ENCODE measurements around the gene HSPA9. TPM values are rescaled to one million over a fixed set of nuclear protein-coding genes. Genes with fewer than 3 reads are reported as not detected.
A peak's percentile ranks its signal among the peaks of the same experiment; 100 is the strongest.

Gene HSPA9
- total and polyA plus RNA-seq, 3 experiments from 2014 or later = 171 to 498 (median 468) TPM

DNA sequence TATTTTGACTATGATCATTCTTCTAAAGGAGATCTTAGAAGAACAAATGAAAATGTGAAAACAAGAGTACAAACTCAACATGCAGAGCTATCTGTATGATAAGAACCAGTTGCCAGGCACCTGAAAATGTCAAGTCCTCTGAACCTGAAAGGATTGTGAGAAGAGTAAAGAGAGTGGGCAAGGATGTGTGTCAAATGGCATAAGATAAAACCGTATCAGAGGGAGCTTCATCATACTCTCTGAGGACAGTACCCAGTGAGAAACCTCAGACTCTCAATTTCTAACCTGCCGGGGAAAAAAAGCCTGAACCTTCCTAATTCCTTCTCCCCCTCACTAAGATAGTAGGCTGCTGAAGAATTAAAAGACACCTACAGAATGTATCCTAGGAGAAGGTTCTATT is 39.0 kb downstream of the HSPA9 start:
- H3K9me3 ChIP-seq (ENCODE audit: low read length) = no peaks in the 10 kb centered on the region
- ChIA-PET CTCF (interaction anchor here (1.5 kb wide), 1 partner anchor 33 kb away, joined by 3 read pairs; no protein-coding TSS in a partner anchor), POLR2A (no interaction called here)
- H3K27me3 Mint-ChIP-seq = no peaks in the 10 kb centered on the region
- no peaks in the 10 kb centered on the region for H3K9me3 Mint-ChIP-seq
- H3K36me3 ChIP-seq (ENCODE audit: insufficient read depth, low read length) = peaks cover 4% of the 10 kb centered on the region
- peaks cover 0 to 57% (median 4%) of the 10 kb centered on the region in 3 donors for H3K36me3 Mint-ChIP-seq
- peaks cover 38% of the 10 kb centered on the region for H3K4me1 ChIP-seq (ENCODE audit: insufficient read depth, low read length)
- peaks cover 68 to 87% (median 81%) of the 10 kb centered on the region in 3 donors for H3K4me1 Mint-ChIP-seq
- H3K4me3 Mint-ChIP-seq = peak overlapping the region in 1 of 7 donors; percentile 44
- no peak overlapping the region for H3K27ac ChIP-seq (ENCODE audit: low read depth, low read length)
- no peaks in the 10 kb centered on the region for H3K27me3 ChIP-seq (ENCODE audit: insufficient read depth, low read length, poor library complexity, severe bottlenecking)
- DNase-seq = no peak
- H3K4me3 ChIP-seq (ENCODE audit: low read length) = no peak overlapping the region
- peak overlapping the region in 7 of 8 donors; percentile 13 to 74 (median 55) for H3K27ac Mint-ChIP-seq

DNA sequence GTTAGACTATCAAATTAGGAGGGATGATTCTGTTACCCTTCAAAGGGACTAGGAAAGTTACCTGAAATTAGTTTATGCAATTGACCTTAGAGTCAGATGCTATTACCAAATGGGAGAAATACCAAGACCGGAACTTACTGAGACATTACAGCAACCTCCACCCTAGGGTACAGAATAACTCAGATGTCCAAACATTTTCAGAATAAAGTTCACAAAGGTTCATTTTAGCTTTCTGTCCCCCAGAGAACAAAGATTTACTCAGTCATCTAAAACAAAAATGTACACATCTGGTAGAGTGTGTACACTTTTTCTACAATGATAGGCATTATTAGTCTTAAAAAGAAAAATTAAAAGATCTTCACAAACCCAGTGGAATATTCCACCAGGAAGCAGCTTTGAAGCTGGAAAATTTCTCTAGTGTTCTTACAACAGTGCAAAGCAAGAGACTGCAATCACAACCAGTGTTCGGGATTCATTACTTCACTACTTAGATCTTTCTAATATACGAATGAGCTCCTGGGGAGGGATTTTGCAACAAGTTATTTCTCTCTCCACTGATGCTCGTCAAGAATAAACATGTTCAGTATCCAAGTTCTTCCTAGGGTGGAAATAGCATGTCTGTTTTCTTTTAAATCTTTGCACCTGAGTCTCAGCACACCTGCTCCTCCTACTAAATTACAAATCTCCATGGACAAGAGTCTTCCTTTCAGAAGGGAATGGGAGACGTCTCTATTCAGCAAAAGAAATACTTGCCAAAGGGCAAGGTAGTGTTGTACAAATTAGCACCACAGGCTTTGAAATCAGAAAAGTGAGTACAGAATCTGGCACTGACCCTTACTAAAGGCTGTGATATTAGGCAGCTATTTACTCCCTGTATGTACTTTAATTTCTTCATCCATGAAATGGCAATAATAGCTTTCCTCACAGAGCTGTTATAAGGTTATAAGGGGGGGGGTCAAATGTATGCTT is 40.9 kb downstream of the HSPA9 start:
- H3K4me1 ChIP-seq (ENCODE audit: insufficient read depth, low read length) = peaks cover 21% of the 10 kb centered on the region
- no peak for DNase-seq
- H3K27me3 ChIP-seq (ENCODE audit: insufficient read depth, low read length, poor library complexity, severe bottlenecking) = no peaks in the 10 kb centered on the region
- H3K4me3 ChIP-seq (ENCODE audit: low read length) = no peak overlapping the region
- no peaks in the 10 kb centered on the region for H3K9me3 Mint-ChIP-seq
- H3K9me3 ChIP-seq (ENCODE audit: low read length) = no peaks in the 10 kb centered on the region
- H3K27ac Mint-ChIP-seq = peak overlapping the region in 1 of 8 donors; percentile 3
- ChIA-PET POLR2A (interaction anchor here (0.6 to 0.7 kb wide), 2 partner anchors 1233 to 1938 kb away, joined by 3 to 7 read pairs; no protein-coding TSS in a partner anchor), CTCF (no interaction called here)
- peaks cover 4% of the 10 kb centered on the region for H3K36me3 ChIP-seq (ENCODE audit: insufficient read depth, low read length)
- H3K4me1 Mint-ChIP-seq = peaks cover 64 to 83% (median 78%) of the 10 kb centered on the region in 3 donors
- H3K36me3 Mint-ChIP-seq = peaks cover 0 to 55% (median 7%) of the 10 kb centered on the region in 3 donors
- no peaks in the 10 kb centered on the region for H3K27me3 Mint-ChIP-seq
- no peak overlapping the region for H3K4me3 Mint-ChIP-seq
- H3K27ac ChIP-seq (ENCODE audit: low read depth, low read length) = no peak overlapping the region

DNA sequence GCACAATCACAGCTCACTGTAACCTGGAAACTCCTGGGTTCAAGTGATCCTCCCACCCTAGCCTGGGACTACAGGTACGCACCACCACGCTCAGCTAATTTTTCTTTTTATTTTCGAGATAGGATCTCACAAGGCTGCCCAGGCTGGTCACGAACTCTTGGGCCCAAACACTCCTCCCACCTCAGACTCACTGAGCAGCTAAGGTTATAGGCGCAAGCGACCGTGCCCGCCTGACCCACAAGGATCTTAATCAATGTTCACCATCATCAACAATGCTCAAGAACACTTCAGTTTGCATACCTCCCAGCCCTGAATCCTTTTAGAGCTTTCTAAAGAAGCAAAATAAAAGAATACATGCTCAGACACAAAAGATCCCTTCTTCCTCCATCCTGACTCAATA is 45.4 kb downstream of the HSPA9 start:
- ChIA-PET POLR2A (no interaction called here), CTCF (interaction anchor here (1.9 kb wide), 1 partner anchor 65 kb away, joined by 6 read pairs; the partner anchor contains the start of gene EGR1)
- H3K9me3 Mint-ChIP-seq = no peaks in the 10 kb centered on the region
- no peak overlapping the region for H3K27ac ChIP-seq (ENCODE audit: low read depth, low read length)
- H3K27ac Mint-ChIP-seq = peak overlapping the region in 3 of 8 donors; percentile 25 to 33 (median 27)
- no peaks in the 10 kb centered on the region for H3K27me3 Mint-ChIP-seq
- peaks cover 5% of the 10 kb centered on the region for H3K4me1 ChIP-seq (ENCODE audit: insufficient read depth, low read length)
- H3K9me3 ChIP-seq (ENCODE audit: low read length) = no peaks in the 10 kb centered on the region
- peaks cover 51 to 76% (median 73%) of the 10 kb centered on the region in 3 donors for H3K4me1 Mint-ChIP-seq
- no peak overlapping the region for H3K4me3 ChIP-seq (ENCODE audit: low read length)
- no peak overlapping the region for H3K4me3 Mint-ChIP-seq
- no peaks in the 10 kb centered on the region for H3K27me3 ChIP-seq (ENCODE audit: insufficient read depth, low read length, poor library complexity, severe bottlenecking)
- H3K36me3 Mint-ChIP-seq = peaks cover 0 to 58% (median 10%) of the 10 kb centered on the region in 3 donors
- no peaks in the 10 kb centered on the region for H3K36me3 ChIP-seq (ENCODE audit: insufficient read depth, low read length)
- no peak for DNase-seq

DNA sequence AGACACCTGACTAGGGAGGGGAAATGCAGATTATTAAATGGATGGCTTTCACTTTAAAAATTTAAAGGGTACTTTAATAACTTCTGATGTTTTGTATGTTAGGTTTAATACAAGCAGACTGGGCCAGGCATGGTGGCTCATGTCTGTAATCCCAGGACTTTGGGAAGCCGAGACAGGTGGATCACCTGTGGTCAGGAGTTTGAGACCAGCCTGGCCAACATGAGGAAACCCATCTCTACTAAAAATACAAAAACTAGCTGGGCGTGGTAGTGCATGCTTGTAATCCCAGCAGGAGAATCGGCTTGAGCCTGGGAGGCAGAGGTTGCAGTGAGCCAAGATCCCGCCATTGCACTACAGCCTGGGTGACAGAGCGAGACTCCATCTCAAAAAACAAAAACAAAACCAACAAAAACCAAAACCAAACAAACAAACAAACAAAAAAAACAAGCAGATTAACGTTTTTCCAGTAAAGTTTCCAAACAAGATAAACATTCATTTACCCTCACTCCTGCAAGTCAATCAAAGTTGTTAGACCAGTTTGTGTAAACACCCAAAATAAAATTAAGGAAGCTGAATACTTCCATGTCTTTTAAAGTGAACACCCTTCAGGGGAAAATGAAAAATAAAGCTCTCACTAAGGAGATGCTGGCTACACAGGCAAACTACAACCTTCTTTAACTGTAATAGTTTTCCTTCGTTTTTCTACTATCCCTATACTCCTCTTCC is 46.3 kb downstream of the HSPA9 start:
- Mint-ChIP-seq H3K4me1 (peaks cover 44 to 69% (median 64%) of the 10 kb centered on the region in 3 donors), H3K36me3 (peaks cover 0 to 51% (median 10%) of the 10 kb centered on the region in 3 donors), H3K4me3 (peak overlapping the region in 1 of 7 donors; percentile 12), H3K27ac (peak overlapping the region in 1 of 8 donors; percentile 29), H3K27me3 (no peaks in the 10 kb centered on the region), H3K9me3 (no peaks in the 10 kb centered on the region)
- H3K27me3 ChIP-seq (ENCODE audit: insufficient read depth, low read length, poor library complexity, severe bottlenecking) = no peaks in the 10 kb centered on the region
- ChIA-PET CTCF (interaction anchor here (1.9 kb wide), 1 partner anchor 64 kb away, joined by 6 read pairs; the partner anchor contains the start of gene EGR1), POLR2A (no interaction called here)
- H3K36me3 ChIP-seq (ENCODE audit: insufficient read depth, low read length) = no peaks in the 10 kb centered on the region
- no peak overlapping the region for H3K27ac ChIP-seq (ENCODE audit: low read depth, low read length)
- DNase-seq = no peak
- no peaks in the 10 kb centered on the region for H3K9me3 ChIP-seq (ENCODE audit: low read length)
- H3K4me3 ChIP-seq (ENCODE audit: low read length) = no peak overlapping the region
- H3K4me1 ChIP-seq (ENCODE audit: insufficient read depth, low read length) = peaks cover 5% of the 10 kb centered on the region

DNA sequence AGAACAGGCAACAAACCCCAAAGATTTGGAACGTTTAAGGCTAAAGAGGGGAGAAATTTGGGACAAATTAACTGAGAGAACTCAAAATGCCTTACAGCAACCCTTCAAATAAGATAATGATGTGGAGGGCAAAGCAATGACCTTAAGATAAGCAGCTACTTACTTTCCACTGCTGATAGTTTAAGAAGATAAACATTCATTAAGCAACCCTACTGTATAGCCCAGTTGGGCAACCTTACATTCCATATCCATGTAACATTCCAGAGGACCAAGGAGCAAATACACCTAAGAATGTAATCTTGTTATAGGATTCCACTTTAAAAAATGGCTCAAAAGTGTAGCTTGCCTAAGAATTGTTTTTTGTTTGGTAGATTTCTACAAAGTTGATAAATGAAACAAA is 47.0 kb downstream of the HSPA9 start:
- Mint-ChIP-seq H3K4me3 (no peak overlapping the region), H3K36me3 (peaks cover 0 to 49% (median 11%) of the 10 kb centered on the region in 3 donors), H3K9me3 (no peaks in the 10 kb centered on the region), H3K27me3 (no peaks in the 10 kb centered on the region), H3K27ac (no peak overlapping the region), H3K4me1 (peaks cover 39 to 66% (median 62%) of the 10 kb centered on the region in 3 donors)
- Histone ChIP-seq H3K27me3 (ENCODE audit: insufficient read depth, low read length, poor library complexity, severe bottlenecking) (no peaks in the 10 kb centered on the region), H3K27ac (ENCODE audit: low read depth, low read length) (no peak overlapping the region), H3K4me1 (ENCODE audit: insufficient read depth, low read length) (peaks cover 5% of the 10 kb centered on the region), H3K4me3 (ENCODE audit: low read length) (no peak overlapping the region), H3K36me3 (ENCODE audit: insufficient read depth, low read length) (no peaks in the 10 kb centered on the region), H3K9me3 (ENCODE audit: low read length) (no peaks in the 10 kb centered on the region)
- ChIA-PET POLR2A (no interaction called here), CTCF (no interaction called here)
- DNase-seq = no peak

DNA sequence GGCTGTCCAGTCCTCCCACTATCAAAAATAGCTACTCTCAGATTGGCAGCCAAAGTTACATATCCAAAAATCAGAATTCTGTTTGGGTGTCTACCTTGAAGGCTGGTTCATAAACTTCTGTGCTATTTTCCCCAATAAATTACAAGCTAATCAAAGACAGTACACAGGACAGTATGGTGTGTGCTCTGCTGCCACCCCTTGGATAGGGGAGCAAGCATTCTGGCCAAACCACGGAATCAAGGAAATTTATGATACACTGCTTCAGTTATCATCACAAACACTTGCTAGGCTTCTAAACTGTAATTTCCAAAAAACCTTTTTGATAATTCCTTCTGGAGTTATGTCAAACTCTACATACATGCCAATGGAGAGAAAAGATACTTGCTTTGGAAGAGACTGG is 48.0 kb downstream of the HSPA9 start:
- ChIA-PET POLR2A (interaction anchor here (0.5 kb wide), 1 partner anchor 1580 kb away, joined by 3 read pairs; no protein-coding TSS in a partner anchor), CTCF (no interaction called here)
- H3K27ac ChIP-seq (ENCODE audit: low read depth, low read length) = no peak overlapping the region
- peaks cover 41 to 62% (median 62%) of the 10 kb centered on the region in 3 donors for H3K4me1 Mint-ChIP-seq
- H3K27ac Mint-ChIP-seq = peak overlapping the region in 3 of 8 donors; percentile 48 to 63 (median 51)
- no peaks in the 10 kb centered on the region for H3K27me3 Mint-ChIP-seq
- no peak overlapping the region for H3K4me3 Mint-ChIP-seq
- peaks cover 0 to 42% (median 11%) of the 10 kb centered on the region in 3 donors for H3K36me3 Mint-ChIP-seq
- no peaks in the 10 kb centered on the region for H3K27me3 ChIP-seq (ENCODE audit: insufficient read depth, low read length, poor library complexity, severe bottlenecking)
- no peak for DNase-seq
- no peaks in the 10 kb centered on the region for H3K9me3 ChIP-seq (ENCODE audit: low read length)
- H3K4me3 ChIP-seq (ENCODE audit: low read length) = no peak overlapping the region
- H3K36me3 ChIP-seq (ENCODE audit: insufficient read depth, low read length) = no peaks in the 10 kb centered on the region
- H3K9me3 Mint-ChIP-seq = no peaks in the 10 kb centered on the region
- H3K4me1 ChIP-seq (ENCODE audit: insufficient read depth, low read length) = peaks cover 5% of the 10 kb centered on the region

DNA sequence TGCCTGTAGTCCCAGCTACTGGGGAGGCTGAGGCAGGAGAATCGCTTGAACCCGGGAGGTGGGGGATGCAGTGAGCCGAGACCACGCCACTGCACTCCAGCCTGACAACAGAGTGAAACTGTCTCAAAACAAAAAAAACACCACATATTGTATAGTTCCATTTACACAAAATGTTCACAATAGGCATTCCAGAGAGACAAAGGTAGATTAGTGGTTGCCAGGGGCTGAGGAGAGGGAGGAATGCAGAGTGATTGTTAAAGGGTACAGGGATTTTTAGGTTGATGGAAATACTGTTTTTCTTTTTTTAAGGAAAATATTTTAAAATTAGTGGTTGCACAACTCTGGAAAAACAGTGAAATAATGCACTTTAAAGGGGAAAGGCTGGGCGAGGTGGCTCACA is 51.8 kb downstream of the HSPA9 start:
- Histone ChIP-seq H3K4me1 (ENCODE audit: insufficient read depth, low read length) (no peaks in the 10 kb centered on the region), H3K4me3 (ENCODE audit: low read length) (no peak overlapping the region), H3K9me3 (ENCODE audit: low read length) (no peaks in the 10 kb centered on the region), H3K27me3 (ENCODE audit: insufficient read depth, low read length, poor library complexity, severe bottlenecking) (no peaks in the 10 kb centered on the region), H3K27ac (ENCODE audit: low read depth, low read length) (no peak overlapping the region), H3K36me3 (ENCODE audit: insufficient read depth, low read length) (peaks cover 5% of the 10 kb centered on the region)
- ChIA-PET CTCF (no interaction called here), POLR2A (no interaction called here)
- no peak for DNase-seq
- Mint-ChIP-seq H3K27ac (peak overlapping the region in 3 of 8 donors; percentile 3 to 34 (median 4)), H3K9me3 (no peaks in the 10 kb centered on the region), H3K4me3 (no peak overlapping the region), H3K4me1 (peaks cover 33 to 57% (median 52%) of the 10 kb centered on the region in 3 donors), H3K36me3 (peaks cover 0 to 34% (median 7%) of the 10 kb centered on the region in 3 donors), H3K27me3 (no peaks in the 10 kb centered on the region)

Data from CD8-positive, alpha-beta memory T cell (primary cell).